Measurements from ENCODE around the gene CDC40.

DNA sequence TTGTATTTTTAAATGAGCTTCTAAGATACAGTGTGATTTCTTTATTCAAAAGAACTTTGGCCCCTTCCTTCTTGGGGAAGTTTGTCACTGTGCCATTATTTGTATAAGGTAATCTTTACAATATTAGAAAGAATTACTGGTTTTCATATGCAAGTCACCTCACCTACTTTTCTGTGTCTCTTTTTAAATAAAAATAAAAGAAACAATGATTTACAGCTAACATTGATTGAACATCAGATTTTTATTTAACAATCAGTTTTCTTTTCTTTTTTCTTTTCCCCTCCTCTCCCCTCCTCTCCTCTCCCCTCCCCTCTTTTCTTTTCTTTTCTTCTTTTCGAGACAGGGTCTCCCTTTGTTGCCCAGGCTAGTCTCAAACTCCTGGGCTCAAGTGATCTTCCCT is 46.0 kb downstream of the CDC40 start:
- TF ChIP-seq CTCF (IDR thresholded peaks at IDR 0.05) (no peak), POLR2A (IDR thresholded peaks at IDR 0.05) (no peak)
